HEK293 (cell line): ENCODE measurements around the gene AMER3.

ENCODE experiments used
- CTCF ChIA-PET: fragments of 350-600 bp; formaldehyde crosslinking; extraction: SDS; loops from one replicate; lab custom pipeline; 2021; ENCODE audit warnings: antibody characterized with exemption; lab: Yijun Ruan, JAX
- POLR2A ChIA-PET: fragments of 300-600 bp; formaldehyde crosslinking; extraction: SDS; loops from one replicate; lab custom pipeline; 2020; ENCODE audit warnings: antibody characterized with exemption, inconsistent platforms; lab: Yijun Ruan, JAX
- H3K27ac ChIP-seq: fragments of 200-500 bp; sonication (Bioruptor generic); 2 replicates; pipeline ENCODE4 v1.5.1; 2014; ENCODE audit warnings: low read depth, low read length, control low read depth, inconsistent platforms; ENCODE audit errors: extremely low read depth
- H3K36me3 ChIP-seq, 2 experiments: fragments of 200-500 bp in 1 of 2; sonication (Bioruptor generic) in 1 of 2; 1 replicate in 1 of 2; 2 replicates in 1 of 2; pipeline ENCODE4 v1.5.1; 2014 to 2017; ENCODE audit warnings: inconsistent platforms in 2 of 2, low read length in 2 of 2; ENCODE audit not compliant: control insufficient read depth in 2 of 2, insufficient read depth in 1 of 2
- H3K4me1 ChIP-seq: fragments of 200-500 bp; sonication (Bioruptor generic); 2 replicates; pipeline ENCODE4 v1.5.1; 2014; ENCODE audit warnings: mild to moderate bottlenecking, low read length, inconsistent platforms; ENCODE audit not compliant: control insufficient read depth, insufficient read depth
- H3K4me3 ChIP-seq: 2 replicates; pipeline ENCODE4 v1.5.1; 2011; ENCODE audit warnings: low read depth, mild to moderate bottlenecking, control low read depth, low read length, moderate library complexity
- H3K9me3 ChIP-seq: fragments of 200-500 bp; sonication (Bioruptor generic); 2 replicates; pipeline ENCODE4 v1.5.1; 2014; ENCODE audit warnings: low read depth, low read length, inconsistent platforms; ENCODE audit not compliant: control insufficient read depth, insufficient read depth
- MYNN ChIP-seq: fragments of 450-650 bp; formaldehyde crosslinking; IDR thresholded peaks from 2 replicates; pipeline ENCODE4 v1.5.1; 2016; ENCODE audit warnings: missing biosample characterization, missing genetic modification characterization, borderline replicate concordance
- PRDM1 ChIP-seq: fragments of 450-650 bp; formaldehyde crosslinking; IDR thresholded peaks from 2 replicates; pipeline ENCODE4; 2016; ENCODE audit warnings: missing biosample characterization, missing genetic modification characterization
- REPIN1 ChIP-seq: fragments of 450-650 bp; formaldehyde crosslinking; IDR thresholded peaks from 2 replicates; pipeline ENCODE4 v1.5.1; 2017; ENCODE audit warnings: missing biosample characterization, missing genetic modification characterization, low read depth
- ZBTB8A ChIP-seq: fragments of 450-650 bp; formaldehyde crosslinking; IDR thresholded peaks from 2 replicates; pipeline ENCODE4 v1.5.1; 2016; ENCODE audit warnings: missing biosample characterization, missing genetic modification characterization
- ZFP37 ChIP-seq: fragments of 450-650 bp; formaldehyde crosslinking; IDR thresholded peaks from 2 replicates; pipeline ENCODE4 v1.5.1; 2016; ENCODE audit warnings: missing biosample characterization, missing genetic modification characterization
- ZFP41 ChIP-seq: fragments of 450-650 bp; formaldehyde crosslinking; IDR thresholded peaks from 2 replicates; pipeline ENCODE4 v1.5.1; 2016; ENCODE audit warnings: missing biosample characterization, missing genetic modification characterization, borderline replicate concordance
- ZNF114 ChIP-seq: fragments of 450-650 bp; formaldehyde crosslinking; IDR thresholded peaks from 2 replicates; pipeline ENCODE4 v1.5.0; 2017; ENCODE audit warnings: missing biosample characterization, missing genetic modification characterization
- ZNF2 ChIP-seq: fragments of 450-650 bp; formaldehyde crosslinking; IDR thresholded peaks from 2 replicates; pipeline ENCODE4 v1.5.1; 2016; ENCODE audit warnings: missing biosample characterization, missing genetic modification characterization
- ZNF202 ChIP-seq: fragments of 450-650 bp; formaldehyde crosslinking; IDR thresholded peaks from 2 replicates; pipeline ENCODE4 v1.5.1; 2016; ENCODE audit warnings: missing biosample characterization, missing genetic modification characterization, borderline replicate concordance
- ZNF211 ChIP-seq: fragments of 450-650 bp; formaldehyde crosslinking; IDR thresholded peaks from 2 replicates; pipeline ENCODE4 v1.5.1; 2016; ENCODE audit warnings: low read depth, missing biosample characterization, missing genetic modification characterization
- ZNF248 ChIP-seq: fragments of 450-650 bp; formaldehyde crosslinking; IDR thresholded peaks from 2 replicates; pipeline ENCODE4 v1.5.1; 2017; ENCODE audit warnings: missing biosample characterization, missing genetic modification characterization
- ZNF416 ChIP-seq: fragments of 450-650 bp; formaldehyde crosslinking; IDR thresholded peaks from 2 replicates; pipeline ENCODE4 v1.5.1; 2016; ENCODE audit warnings: missing biosample characterization, missing genetic modification characterization
- ZNF426 ChIP-seq: fragments of 450-650 bp; formaldehyde crosslinking; IDR thresholded peaks from 2 replicates; pipeline ENCODE4 v1.5.1; 2017; ENCODE audit warnings: missing biosample characterization, missing genetic modification characterization, mild to moderate bottlenecking, inconsistent platforms, moderate library complexity
- ZNF548 ChIP-seq: fragments of 450-650 bp; formaldehyde crosslinking; IDR thresholded peaks from 2 replicates; pipeline ENCODE4 v1.5.1; 2016; ENCODE audit warnings: missing biosample characterization, missing genetic modification characterization
- ZNF624 ChIP-seq: fragments of 450-650 bp; formaldehyde crosslinking; IDR thresholded peaks from 2 replicates; pipeline ENCODE4 v1.5.1; 2017; ENCODE audit warnings: missing biosample characterization, missing genetic modification characterization
- ZNF76 ChIP-seq: fragments of 450-650 bp; formaldehyde crosslinking; IDR thresholded peaks from 2 replicates; pipeline ENCODE4; 2016; ENCODE audit warnings: low read depth, missing biosample characterization, missing genetic modification characterization, borderline replicate concordance
- ZNF792 ChIP-seq: fragments of 450-650 bp; formaldehyde crosslinking; IDR thresholded peaks from 2 replicates; pipeline ENCODE4 v1.5.1; 2016; ENCODE audit warnings: missing biosample characterization, missing genetic modification characterization
- TF ChIP-seq, protein P1 (sequence below): fragments of 450-650 bp; formaldehyde crosslinking; IDR thresholded peaks from 2 replicates; pipeline ENCODE4 v1.5.1; 2016; ENCODE audit warnings: missing biosample characterization, missing genetic modification characterization
- TF ChIP-seq, protein P2 (sequence below): fragments of 450-650 bp; formaldehyde crosslinking; IDR thresholded peaks from 2 replicates; pipeline ENCODE4 v1.5.1; 2017; ENCODE audit warnings: missing biosample characterization, missing genetic modification characterization
- TF ChIP-seq, protein P3 (sequence below): fragments of 450-650 bp; formaldehyde crosslinking; IDR thresholded peaks from 2 replicates; pipeline ENCODE4 v1.5.1; 2017; ENCODE audit warnings: missing biosample characterization, missing genetic modification characterization
- TF ChIP-seq, protein P4 (sequence below): fragments of 450-650 bp; formaldehyde crosslinking; IDR thresholded peaks from 2 replicates; pipeline ENCODE4; 2016; ENCODE audit warnings: missing biosample characterization, missing genetic modification characterization
- TF ChIP-seq, protein P5 (sequence below): fragments of 450-650 bp; formaldehyde crosslinking; IDR thresholded peaks from 2 replicates; pipeline ENCODE4 v1.5.1; 2017; ENCODE audit warnings: missing biosample characterization, missing genetic modification characterization

AMER3 gene

DNA sequence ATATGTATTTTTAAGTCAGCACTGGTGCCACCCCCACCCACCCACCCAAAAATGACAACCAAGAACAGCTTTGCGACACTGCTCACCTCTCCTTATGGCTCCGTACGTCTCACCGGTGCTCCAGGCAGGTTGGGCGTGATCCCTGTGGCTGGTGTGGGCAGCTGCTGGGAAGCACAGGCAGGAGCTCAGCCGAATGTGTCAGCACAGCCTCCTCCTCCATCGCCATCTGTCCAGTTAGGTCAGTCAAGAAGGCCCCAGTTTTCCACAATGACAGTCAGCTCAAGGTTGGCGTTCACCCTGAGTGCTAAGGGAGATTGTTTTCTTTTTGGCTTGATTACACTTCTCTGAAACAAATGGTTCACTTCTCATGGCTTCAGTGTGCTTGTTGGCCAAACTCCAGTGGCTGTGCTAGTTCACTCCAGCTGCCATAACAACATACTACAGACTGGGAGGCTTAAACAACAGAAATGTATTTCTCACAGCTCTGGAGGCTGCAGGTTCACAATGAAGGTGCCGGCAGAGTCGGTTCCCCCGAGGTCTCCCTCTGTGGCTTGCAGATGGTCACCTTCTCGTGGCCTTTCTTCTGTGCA lies 30.2 kb downstream of the AMER3 start:
- TF ChIP-seq ZFP41 (tag by site-specific recombination) (no peak), MYNN (no peak), ZBTB8A (tag by site-specific recombination) (no peak), ZNF248 (tag by site-specific recombination) (no peak), REPIN1 (tag by site-specific recombination) (no peak), ZNF426 (tag by site-specific recombination) (no peak), ZNF792 (tag by site-specific recombination) (no peak), PRDM1 (tag by site-specific recombination) (no peak), ZNF114 (tag by site-specific recombination) (no peak), ZNF202 (no peak), ZNF416 (no peak), ZNF211 (no peak)
- TF ChIP-seq, protein P1, sequence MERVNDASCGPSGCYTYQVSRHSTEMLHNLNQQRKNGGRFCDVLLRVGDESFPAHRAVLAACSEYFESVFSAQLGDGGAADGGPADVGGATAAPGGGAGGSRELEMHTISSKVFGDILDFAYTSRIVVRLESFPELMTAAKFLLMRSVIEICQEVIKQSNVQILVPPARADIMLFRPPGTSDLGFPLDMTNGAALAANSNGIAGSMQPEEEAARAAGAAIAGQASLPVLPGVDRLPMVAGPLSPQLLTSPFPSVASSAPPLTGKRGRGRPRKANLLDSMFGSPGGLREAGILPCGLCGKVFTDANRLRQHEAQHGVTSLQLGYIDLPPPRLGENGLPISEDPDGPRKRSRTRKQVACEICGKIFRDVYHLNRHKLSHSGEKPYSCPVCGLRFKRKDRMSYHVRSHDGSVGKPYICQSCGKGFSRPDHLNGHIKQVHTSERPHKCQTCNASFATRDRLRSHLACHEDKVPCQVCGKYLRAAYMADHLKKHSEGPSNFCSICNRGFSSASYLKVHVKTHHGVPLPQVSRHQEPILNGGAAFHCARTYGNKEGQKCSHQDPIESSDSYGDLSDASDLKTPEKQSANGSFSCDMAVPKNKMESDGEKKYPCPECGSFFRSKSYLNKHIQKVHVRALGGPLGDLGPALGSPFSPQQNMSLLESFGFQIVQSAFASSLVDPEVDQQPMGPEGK (tag by site-specific recombination): no peak
- TF ChIP-seq, protein P2, sequence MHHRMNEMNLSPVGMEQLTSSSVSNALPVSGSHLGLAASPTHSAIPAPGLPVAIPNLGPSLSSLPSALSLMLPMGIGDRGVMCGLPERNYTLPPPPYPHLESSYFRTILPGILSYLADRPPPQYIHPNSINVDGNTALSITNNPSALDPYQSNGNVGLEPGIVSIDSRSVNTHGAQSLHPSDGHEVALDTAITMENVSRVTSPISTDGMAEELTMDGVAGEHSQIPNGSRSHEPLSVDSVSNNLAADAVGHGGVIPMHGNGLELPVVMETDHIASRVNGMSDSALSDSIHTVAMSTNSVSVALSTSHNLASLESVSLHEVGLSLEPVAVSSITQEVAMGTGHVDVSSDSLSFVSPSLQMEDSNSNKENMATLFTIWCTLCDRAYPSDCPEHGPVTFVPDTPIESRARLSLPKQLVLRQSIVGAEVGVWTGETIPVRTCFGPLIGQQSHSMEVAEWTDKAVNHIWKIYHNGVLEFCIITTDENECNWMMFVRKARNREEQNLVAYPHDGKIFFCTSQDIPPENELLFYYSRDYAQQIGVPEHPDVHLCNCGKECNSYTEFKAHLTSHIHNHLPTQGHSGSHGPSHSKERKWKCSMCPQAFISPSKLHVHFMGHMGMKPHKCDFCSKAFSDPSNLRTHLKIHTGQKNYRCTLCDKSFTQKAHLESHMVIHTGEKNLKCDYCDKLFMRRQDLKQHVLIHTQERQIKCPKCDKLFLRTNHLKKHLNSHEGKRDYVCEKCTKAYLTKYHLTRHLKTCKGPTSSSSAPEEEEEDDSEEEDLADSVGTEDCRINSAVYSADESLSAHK: no peak
- TF ChIP-seq, protein P3, sequence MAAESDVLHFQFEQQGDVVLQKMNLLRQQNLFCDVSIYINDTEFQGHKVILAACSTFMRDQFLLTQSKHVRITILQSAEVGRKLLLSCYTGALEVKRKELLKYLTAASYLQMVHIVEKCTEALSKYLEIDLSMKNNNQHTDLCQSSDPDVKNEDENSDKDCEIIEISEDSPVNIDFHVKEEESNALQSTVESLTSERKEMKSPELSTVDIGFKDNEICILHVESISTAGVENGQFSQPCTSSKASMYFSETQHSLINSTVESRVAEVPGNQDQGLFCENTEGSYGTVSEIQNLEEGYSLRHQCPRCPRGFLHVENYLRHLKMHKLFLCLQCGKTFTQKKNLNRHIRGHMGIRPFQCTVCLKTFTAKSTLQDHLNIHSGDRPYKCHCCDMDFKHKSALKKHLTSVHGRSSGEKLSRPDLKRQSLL (tag by site-specific recombination): no peak
- TF ChIP-seq, protein P4, sequence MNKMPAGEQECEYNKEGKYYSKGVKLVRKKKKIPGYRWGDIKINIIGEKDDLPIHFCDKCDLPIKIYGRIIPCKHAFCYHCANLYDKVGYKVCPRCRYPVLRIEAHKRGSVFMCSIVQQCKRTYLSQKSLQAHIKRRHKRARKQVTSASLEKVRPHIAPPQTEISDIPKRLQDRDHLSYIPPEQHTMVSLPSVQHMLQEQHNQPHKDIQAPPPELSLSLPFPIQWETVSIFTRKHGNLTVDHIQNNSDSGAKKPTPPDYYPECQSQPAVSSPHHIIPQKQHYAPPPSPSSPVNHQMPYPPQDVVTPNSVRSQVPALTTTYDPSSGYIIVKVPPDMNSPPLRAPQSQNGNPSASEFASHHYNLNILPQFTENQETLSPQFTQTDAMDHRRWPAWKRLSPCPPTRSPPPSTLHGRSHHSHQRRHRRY (tag by site-specific recombination): no peak
- TF ChIP-seq, protein P5, sequence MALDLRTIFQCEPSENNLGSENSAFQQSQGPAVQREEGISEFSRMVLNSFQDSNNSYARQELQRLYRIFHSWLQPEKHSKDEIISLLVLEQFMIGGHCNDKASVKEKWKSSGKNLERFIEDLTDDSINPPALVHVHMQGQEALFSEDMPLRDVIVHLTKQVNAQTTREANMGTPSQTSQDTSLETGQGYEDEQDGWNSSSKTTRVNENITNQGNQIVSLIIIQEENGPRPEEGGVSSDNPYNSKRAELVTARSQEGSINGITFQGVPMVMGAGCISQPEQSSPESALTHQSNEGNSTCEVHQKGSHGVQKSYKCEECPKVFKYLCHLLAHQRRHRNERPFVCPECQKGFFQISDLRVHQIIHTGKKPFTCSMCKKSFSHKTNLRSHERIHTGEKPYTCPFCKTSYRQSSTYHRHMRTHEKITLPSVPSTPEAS: no peak
- CTCF ChIA-PET: interaction anchor here (0.6 to 1.0 kb wide), 2 partner anchors 12 to 135 kb away, joined by 3 to 4 read pairs; no protein-coding TSS in a partner anchor

DNA sequence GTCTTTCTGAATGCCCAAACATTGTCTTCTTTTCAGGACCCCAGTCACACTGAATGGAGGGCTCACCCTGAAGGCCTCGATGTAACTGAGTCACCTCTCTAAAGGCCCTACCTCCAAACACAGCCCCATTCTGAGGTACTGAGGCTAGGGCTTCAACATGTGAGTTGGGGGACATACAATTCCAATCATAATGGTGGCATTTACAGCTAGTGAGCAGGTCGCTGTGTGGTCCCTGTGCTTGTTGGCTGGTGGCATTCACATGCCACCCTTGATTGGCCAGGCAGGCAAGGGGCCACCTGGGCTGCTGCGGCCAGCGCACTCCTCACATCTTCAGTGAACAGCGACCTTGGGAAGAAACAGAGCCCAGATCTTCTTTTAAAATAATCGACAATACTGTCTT lies 30.7 kb downstream of the AMER3 start:
- CTCF ChIA-PET: interaction anchor here (0.6 to 1.0 kb wide), 2 partner anchors 11 to 135 kb away, joined by 3 to 4 read pairs; no protein-coding TSS in a partner anchor
- no peaks in the 10 kb centered on the region for H3K36me3 ChIP-seq
- POLR2A ChIA-PET: no interaction called here
- H3K27ac ChIP-seq: no peak overlapping the region
- H3K4me3 ChIP-seq: no peak overlapping the region
- H3K9me3 ChIP-seq: no peaks in the 10 kb centered on the region
- no peaks in the 10 kb centered on the region for H3K4me1 ChIP-seq
- TF ChIP-seq ZNF548 (tag by site-specific recombination): no peak
- no peak for TF ChIP-seq ZNF76 (tag by site-specific recombination)
- TF ChIP-seq ZNF624 (tag by site-specific recombination): no peak
- TF ChIP-seq ZNF2 (tag by site-specific recombination): no peak
- no peak for TF ChIP-seq ZFP37 (tag by site-specific recombination)

More for the DNA sequence above, 30.2 kb downstream of the AMER3 start:
- no peak overlapping the region for H3K4me3 ChIP-seq
- H3K9me3 ChIP-seq: no peaks in the 10 kb centered on the region
- no peaks in the 10 kb centered on the region for H3K36me3 ChIP-seq
- H3K4me1 ChIP-seq: no peaks in the 10 kb centered on the region
- POLR2A ChIA-PET: no interaction called here
- H3K27ac ChIP-seq: no peak overlapping the region
